GM12891 (cell line): Measurements from ENCODE around the gene STOX2. TPM values are rescaled to one million over a fixed set of nuclear protein-coding genes. Genes with fewer than 3 reads are reported as not detected.

ENCODE experiments used
- DNase-seq: peaks from one replicate; pipeline ENCODE4 v3.0.0; 2011; ENCODE audit warnings: low spot score; ENCODE audit not compliant: insufficient read length
- FAIRE-seq: peaks from 2 replicates; lab custom pipeline; 2011; peaks lifted over from hg19 to GRCh38; lab: Jason Lieb, UNC
- PAX5 ChIP-seq: IDR thresholded peaks from 2 replicates; pipeline ENCODE4 v1.6.1; 2011; ENCODE audit warnings: low read length, moderate library complexity, mild to moderate bottlenecking; ENCODE audit not compliant: insufficient read depth, severe bottlenecking
- POLR2A ChIP-seq: IDR thresholded peaks from 2 replicates; pipeline ENCODE4 v1.6.1; 2011; ENCODE audit warnings: low read depth, low read length, control low read depth
- POLR2AphosphoS5 ChIP-seq: IDR thresholded peaks from 2 replicates; pipeline ENCODE4 v1.6.1; 2011; ENCODE audit warnings: low read depth, low read length, control low read depth
- POU2F2 ChIP-seq: IDR thresholded peaks from 2 replicates; pipeline ENCODE4 v1.6.1; 2011; ENCODE audit warnings: low read depth, mild to moderate bottlenecking, control low read depth, low read length, moderate library complexity
- SPI1 ChIP-seq: IDR thresholded peaks from 2 replicates; pipeline ENCODE4 v1.6.1; 2011; ENCODE audit warnings: low read depth, low read length, control low read depth
- TAF1 ChIP-seq: IDR thresholded peaks from 2 replicates; pipeline ENCODE4 v1.6.1; 2011; ENCODE audit warnings: low read depth, low read length, control low read depth
- polyA plus RNA-seq: library from polyadenylated mRNA; unstranded; fragments of >200 nt; gene quantifications from one replicate; pipeline ENCODE4 v1.2.1, GENCODE V29; 2012; ENCODE audit warnings: low read depth, missing spikeins, inconsistent platforms; ENCODE audit not compliant: missing spikeins

STOX2 gene
- polyA plus RNA-seq: 0.14 TPM

- TF ChIP-seq POU2F2: no peak
- TF ChIP-seq POLR2A: no peak
- no peak for TF ChIP-seq POLR2AphosphoS5
- no peak for TF ChIP-seq SPI1
- no peak for TF ChIP-seq TAF1
- TF ChIP-seq PAX5: no peak
- DNase-seq: peak; percentile 28
- no peak for FAIRE-seq
These were observed at the start of gene STOX2 for GRCh38 chr4:183905081-183905592. Gene STOX2 (plus strand): TSS chr4:183905307. CDS start chr4:183906791, 1,484 bp downstream.

DNA sequence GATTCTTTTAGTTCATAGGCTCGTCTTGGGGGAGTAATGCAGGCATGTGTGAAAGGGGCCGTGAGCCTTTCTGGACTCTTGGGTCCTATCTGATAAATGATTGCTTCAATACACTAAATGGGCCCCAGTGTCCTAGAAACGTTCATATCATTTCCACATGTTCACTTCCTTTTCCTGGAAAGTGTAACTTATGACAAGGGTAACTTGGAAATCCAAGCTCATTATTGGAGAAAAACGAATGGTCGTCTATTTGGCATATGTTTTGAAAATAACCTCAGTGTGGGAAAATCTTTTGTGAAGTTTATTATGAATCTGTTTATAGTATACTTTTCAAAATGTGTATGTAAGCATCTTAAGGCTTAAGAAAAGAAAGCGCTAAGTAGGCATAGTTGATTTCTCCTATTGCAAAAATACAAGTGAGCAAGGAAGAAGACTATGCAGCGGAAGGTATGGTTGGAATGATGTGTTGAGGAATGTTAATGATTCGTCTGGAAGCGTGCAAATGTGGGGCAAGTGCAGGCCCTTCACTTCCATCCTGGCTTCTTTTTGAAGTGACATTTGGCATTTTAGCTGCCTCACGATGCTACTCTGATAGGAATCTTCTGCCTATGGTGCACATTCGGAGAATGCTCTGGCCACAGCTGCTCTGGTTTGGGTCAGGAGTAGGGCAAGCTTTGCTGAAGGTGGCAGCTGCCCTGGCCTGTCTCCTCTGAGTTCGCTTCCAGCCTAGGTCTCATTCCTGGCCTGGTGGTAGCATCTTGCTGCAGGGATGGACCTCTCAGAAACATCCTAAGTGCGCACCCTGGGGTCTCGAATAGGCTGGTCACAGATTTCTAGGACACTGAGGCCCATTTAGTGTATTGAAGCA lies 49.5 kb upstream of the STOX2 start:
- DNase-seq (no peak), FAIRE-seq (no peak)
- TF ChIP-seq SPI1 (no peak), TAF1 (no peak), PAX5 (no peak), POLR2A (no peak), POLR2AphosphoS5 (no peak), POU2F2 (no peak)

- DNase-seq (no peak), FAIRE-seq (no peak)
- no peak for TF ChIP-seq POLR2AphosphoS5
- TF ChIP-seq PAX5: no peak
- no peak for TF ChIP-seq SPI1
- TF ChIP-seq POU2F2: no peak
- TF ChIP-seq POLR2A: no peak
- TF ChIP-seq TAF1: no peak
These were observed 48.1 kb upstream of the STOX2 start for GRCh38 chr4:183857040-183857439.

DNA sequence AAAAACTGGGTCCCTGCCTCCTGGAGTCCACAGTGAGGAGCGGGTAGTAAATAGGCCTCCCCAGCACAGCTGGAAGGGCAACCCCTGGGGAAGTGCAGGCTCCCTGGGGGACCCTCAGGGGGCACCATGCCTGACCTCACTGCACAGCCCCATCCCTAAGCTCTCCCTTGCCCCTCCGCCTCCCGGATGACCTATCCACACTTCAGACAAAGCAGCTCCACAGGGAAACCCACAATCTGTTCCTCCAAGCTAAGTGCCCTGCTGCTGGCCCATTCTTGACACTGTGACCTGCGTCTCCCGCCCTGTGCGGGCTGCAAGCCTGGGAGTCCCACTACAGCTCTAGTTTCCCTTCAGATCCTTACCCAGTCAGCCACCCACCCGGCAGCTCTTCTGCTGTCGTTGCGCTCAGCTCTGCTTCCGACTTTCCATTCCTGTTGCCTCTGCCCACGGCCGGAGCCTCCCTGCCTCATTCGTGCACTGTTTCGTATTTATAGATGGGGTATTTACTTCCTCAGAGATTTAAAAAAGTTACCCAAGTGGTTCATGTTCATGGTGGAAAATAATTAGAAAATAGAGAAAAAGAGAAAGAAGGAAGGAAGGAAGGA lies 47.0 kb upstream of the STOX2 start:
- FAIRE-seq: no peak
- DNase-seq: no peak
- TF ChIP-seq TAF1: no peak
- no peak for TF ChIP-seq POU2F2
- TF ChIP-seq POLR2AphosphoS5: no peak
- no peak for TF ChIP-seq PAX5

DNA sequence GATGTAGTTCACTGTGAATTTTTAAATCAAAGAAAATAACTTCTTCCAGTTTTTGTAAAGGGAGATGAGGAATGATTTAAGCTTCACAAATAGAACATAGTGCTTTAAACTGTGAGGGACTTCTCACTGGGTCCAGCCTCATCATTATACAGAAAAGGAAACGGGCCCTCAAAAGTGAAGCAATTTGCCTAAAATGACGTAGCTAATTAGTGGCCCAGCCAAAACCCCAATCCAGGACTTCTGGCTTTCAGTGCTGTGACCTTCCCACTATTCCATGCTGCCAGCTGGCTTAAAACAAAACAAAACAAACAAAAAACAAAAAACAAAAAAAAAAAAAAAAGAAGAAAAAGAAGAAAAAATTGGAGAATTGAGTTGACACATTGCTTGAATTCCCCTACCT lies 45.0 kb upstream of the STOX2 start:
- no peak for TF ChIP-seq POU2F2
- no peak for TF ChIP-seq POLR2A
- no peak for TF ChIP-seq SPI1
- TF ChIP-seq POLR2AphosphoS5: no peak
- TF ChIP-seq PAX5: no peak
- no peak for TF ChIP-seq TAF1
- FAIRE-seq: no peak

GRCh38 chr4:183860731-183861130 lies 44.4 kb upstream of the STOX2 start:
- no peak for TF ChIP-seq POLR2AphosphoS5
- no peak for TF ChIP-seq PAX5
- no peak for TF ChIP-seq POLR2A
- TF ChIP-seq TAF1: no peak
- no peak for TF ChIP-seq POU2F2
- TF ChIP-seq SPI1: no peak
- DNase-seq (no peak), FAIRE-seq (no peak)

More for the DNA sequence above, 45.0 kb upstream of the STOX2 start:
- no peak for DNase-seq

- FAIRE-seq: no peak
- no peak for DNase-seq
- TF ChIP-seq SPI1 (no peak), POLR2AphosphoS5 (no peak), POU2F2 (no peak), POLR2A (no peak), PAX5 (no peak), TAF1 (no peak)
These were observed 43.7 kb upstream of the STOX2 start for GRCh38 chr4:183861426-183861825.

DNA sequence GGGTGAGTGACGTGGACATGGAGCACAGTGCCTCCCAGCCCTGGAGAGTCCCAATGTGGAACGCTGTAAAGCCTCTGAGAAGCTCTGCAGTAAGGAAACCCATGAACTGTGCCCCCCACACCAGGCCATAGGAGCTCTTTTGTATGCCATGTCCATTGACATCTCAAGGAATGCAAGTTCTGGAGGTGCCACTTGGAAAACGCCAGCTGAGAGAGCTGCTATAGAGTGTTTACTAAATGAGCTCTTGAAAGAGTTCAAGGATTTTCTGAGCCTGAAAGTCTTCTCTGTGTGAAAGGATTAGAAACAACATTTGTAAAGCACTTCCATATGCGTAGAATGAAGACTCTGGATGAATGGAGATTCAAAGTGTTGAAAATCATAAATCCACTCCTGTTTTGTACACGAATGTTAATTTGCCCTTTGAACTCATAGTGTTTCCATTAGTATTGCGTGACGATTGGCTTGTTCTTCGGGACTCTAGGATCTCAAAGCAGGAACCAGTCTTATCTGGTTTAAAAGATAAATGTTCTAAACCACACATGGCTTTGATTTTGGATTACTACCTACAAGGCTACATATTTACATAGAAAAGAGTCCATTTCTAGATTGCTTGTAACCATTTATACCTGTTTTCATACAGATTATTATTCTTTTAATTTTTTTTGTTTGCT lies 41.8 kb upstream of the STOX2 start:
- FAIRE-seq (no peak), DNase-seq (no peak)
- TF ChIP-seq POLR2AphosphoS5 (no peak), SPI1 (no peak), POU2F2 (no peak), TAF1 (no peak), PAX5 (no peak), POLR2A (no peak)

GRCh38 chr4:183867247-183867646 lies 37.9 kb upstream of the STOX2 start:
- FAIRE-seq: no peak
- TF ChIP-seq POLR2AphosphoS5: no peak
- no peak for TF ChIP-seq PAX5
- TF ChIP-seq SPI1: no peak
- no peak for TF ChIP-seq POLR2A
- no peak for TF ChIP-seq POU2F2
- no peak for TF ChIP-seq TAF1
- DNase-seq: no peak
